ENCODE measurements around the gene TGFBR3L. TPM values are rescaled to one million over a fixed set of nuclear protein-coding genes. Genes with fewer than 3 reads are reported as not detected.

Gene TGFBR3L
- 1.1 and 2.9 TPM in 2 replicates for total RNA-seq (2014; rRNA removed; shearing (Covaris generic))

- no peak for DNase-seq (ENCODE audit: low read depth)
These were observed at the start of gene TGFBR3L for GRCh38 chr19:7914598-7915045. Gene TGFBR3L, plus strand, starts transcription at chr19:7914830.

- no peak for DNase-seq (ENCODE audit: low read depth)
These were observed 49.2 kb upstream of the TGFBR3L start for GRCh38 chr19:7865262-7865911.

GRCh38 chr19:7866399-7867091 is 48.1 kb upstream of the TGFBR3L start:
- DNase-seq (ENCODE audit: low read depth), result no peak

GRCh38 chr19:7867092-7867844 is 47.4 kb upstream of the TGFBR3L start:
- no peak for DNase-seq (ENCODE audit: low read depth)

GRCh38 chr19:7868326-7868670 is 46.3 kb upstream of the TGFBR3L start:
- no peak for DNase-seq (ENCODE audit: low read depth)

- DNase-seq (ENCODE audit: low read depth), result no peak
These were observed 45.8 kb upstream of the TGFBR3L start for GRCh38 chr19:7868671-7869452.

- DNase-seq (ENCODE audit: low read depth), result no peak
These were observed 45.1 kb upstream of the TGFBR3L start for GRCh38 chr19:7869453-7869909.

GRCh38 chr19:7869910-7870511 is 44.6 kb upstream of the TGFBR3L start:
- no peak for DNase-seq (ENCODE audit: low read depth)

GRCh38 chr19:7870571-7871436 is 43.8 kb upstream of the TGFBR3L start:
- peak; percentile 70 for DNase-seq (ENCODE audit: low read depth)

GRCh38 chr19:7871437-7872305 is 43.0 kb upstream of the TGFBR3L start:
- DNase-seq (ENCODE audit: low read depth), result peak; percentile 90

GRCh38 chr19:7872306-7873204 is 42.1 kb upstream of the TGFBR3L start:
- no peak for DNase-seq (ENCODE audit: low read depth)

GRCh38 chr19:7873304-7874075 is 41.1 kb upstream of the TGFBR3L start:
- no peak for DNase-seq (ENCODE audit: low read depth)

GRCh38 chr19:7874076-7874896 is 40.3 kb upstream of the TGFBR3L start, which contains the start of gene PRR36:
Gene PRR36, minus strand, starts transcription at chr19:7874390. Its CDS starts 701 bp downstream, at chr19:7873689.
- DNase-seq (ENCODE audit: low read depth), result peak; percentile 36

- no peak for DNase-seq (ENCODE audit: low read depth)
These were observed 39.7 kb upstream of the TGFBR3L start for GRCh38 chr19:7874897-7875273.

- no peak for DNase-seq (ENCODE audit: low read depth)
These were observed 37.3 kb upstream of the TGFBR3L start for GRCh38 chr19:7877249-7877836.

GRCh38 chr19:7879111-7879807 is 35.4 kb upstream of the TGFBR3L start:
- no peak for DNase-seq (ENCODE audit: low read depth)

Data from M059J (cell line).